ENCODE results near the gene B4GALNT3. TPM values are rescaled to one million over a fixed set of nuclear protein-coding genes. Genes with fewer than 3 reads are reported as not detected.

B4GALNT3 gene
- total RNA-seq, 4 donors from 2014 or later = under 0.01 to 0.80 (median 0.36) TPM

DNA sequence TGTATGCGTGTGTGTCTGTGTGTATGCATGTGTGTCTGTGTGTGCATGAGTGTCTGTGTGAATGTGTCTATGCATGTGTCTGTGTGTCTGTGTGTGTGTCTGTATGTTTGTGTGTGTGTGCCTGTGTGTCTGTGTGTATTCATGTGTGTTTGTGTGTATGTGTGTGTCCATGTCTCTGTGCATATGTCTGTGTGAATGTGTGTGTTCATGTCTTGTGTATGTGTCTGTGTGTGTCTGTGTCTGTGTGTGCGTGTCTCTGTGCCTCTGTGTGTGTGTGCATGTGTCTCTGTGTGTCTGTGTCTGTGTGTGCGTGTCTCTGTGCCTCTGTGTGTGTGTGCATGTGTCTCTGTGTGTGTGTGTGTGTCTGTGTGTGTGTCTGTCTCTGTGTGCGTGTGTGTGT lies 121.1 kb downstream of the B4GALNT3 start:
- H3K36me3 ChIP-seq = no peaks in the 10 kb centered on the region
- H3K4me3 ChIP-seq = no peak overlapping the region
- peaks cover 19 to 26% (median 23%) of the 10 kb centered on the region in 4 donors for H3K4me1 ChIP-seq
- H3K27me3 ChIP-seq = no peaks in the 10 kb centered on the region
- no peak for DNase-seq (ENCODE audit: extremely low spot score)
- intact Hi-C loops (cut with DNase I) = no loop called here
- H3K9me3 ChIP-seq = no peaks in the 10 kb centered on the region
- TF ChIP-seq POLR2AphosphoS5 (IDR thresholded peaks at IDR 0.05) = no peak
- TF ChIP-seq EP300 (IDR thresholded peaks at IDR 0.05) = no peak
- no peak for TF ChIP-seq POLR2A (IDR thresholded peaks at IDR 0.05; ENCODE audit: low read depth)
- TF ChIP-seq, protein P1, sequence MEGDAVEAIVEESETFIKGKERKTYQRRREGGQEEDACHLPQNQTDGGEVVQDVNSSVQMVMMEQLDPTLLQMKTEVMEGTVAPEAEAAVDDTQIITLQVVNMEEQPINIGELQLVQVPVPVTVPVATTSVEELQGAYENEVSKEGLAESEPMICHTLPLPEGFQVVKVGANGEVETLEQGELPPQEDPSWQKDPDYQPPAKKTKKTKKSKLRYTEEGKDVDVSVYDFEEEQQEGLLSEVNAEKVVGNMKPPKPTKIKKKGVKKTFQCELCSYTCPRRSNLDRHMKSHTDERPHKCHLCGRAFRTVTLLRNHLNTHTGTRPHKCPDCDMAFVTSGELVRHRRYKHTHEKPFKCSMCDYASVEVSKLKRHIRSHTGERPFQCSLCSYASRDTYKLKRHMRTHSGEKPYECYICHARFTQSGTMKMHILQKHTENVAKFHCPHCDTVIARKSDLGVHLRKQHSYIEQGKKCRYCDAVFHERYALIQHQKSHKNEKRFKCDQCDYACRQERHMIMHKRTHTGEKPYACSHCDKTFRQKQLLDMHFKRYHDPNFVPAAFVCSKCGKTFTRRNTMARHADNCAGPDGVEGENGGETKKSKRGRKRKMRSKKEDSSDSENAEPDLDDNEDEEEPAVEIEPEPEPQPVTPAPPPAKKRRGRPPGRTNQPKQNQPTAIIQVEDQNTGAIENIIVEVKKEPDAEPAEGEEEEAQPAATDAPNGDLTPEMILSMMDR (IDR thresholded peaks at IDR 0.05) = no peak
- 95% methylated on average over 4 of the region's 4 CpGs for WGBS
- no peak overlapping the region for H3K27ac ChIP-seq (replicated peaks in 1 of 4)

DNA sequence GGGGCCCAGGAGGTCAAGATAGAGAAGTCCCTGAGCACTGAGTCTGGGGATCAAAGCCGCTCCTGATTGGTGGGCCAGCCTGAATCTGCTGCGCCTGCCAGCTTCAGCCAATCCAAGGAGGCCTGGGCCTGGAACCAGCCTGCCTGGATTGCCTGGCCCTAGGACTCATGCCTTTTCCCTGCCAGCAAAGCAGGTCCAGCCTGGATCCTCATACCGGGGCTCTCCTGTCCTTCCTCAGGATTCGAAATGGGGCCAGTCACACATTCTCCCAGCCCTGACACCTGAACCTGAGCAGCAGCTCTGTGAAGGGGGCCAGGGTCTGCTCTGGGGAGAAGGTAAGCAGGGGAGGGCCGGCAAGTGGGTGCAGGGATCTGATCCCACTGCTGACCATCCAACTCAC lies 121.6 kb downstream of the B4GALNT3 start:
- TF ChIP-seq POLR2A (IDR thresholded peaks at IDR 0.05; ENCODE audit: low read depth) (no peak), EP300 (IDR thresholded peaks at IDR 0.05) (no peak), POLR2AphosphoS5 (IDR thresholded peaks at IDR 0.05) (no peak)
- TF ChIP-seq, protein P1 (IDR thresholded peaks at IDR 0.05) = no peak
- H3K27me3 ChIP-seq = no peaks in the 10 kb centered on the region
- H3K27ac ChIP-seq (replicated peaks in 1 of 4) = no peak overlapping the region
- H3K9me3 ChIP-seq = no peaks in the 10 kb centered on the region
- WGBS = 100% methylated on average over 2 of the region's 5 CpGs
- no peak for DNase-seq (ENCODE audit: extremely low spot score)
- no peaks in the 10 kb centered on the region for H3K36me3 ChIP-seq
- no peak overlapping the region for H3K4me3 ChIP-seq
- peaks cover 14 to 21% (median 18%) of the 10 kb centered on the region in 4 donors for H3K4me1 ChIP-seq
- intact Hi-C loops (cut with DNase I) = no loop called here

DNA sequence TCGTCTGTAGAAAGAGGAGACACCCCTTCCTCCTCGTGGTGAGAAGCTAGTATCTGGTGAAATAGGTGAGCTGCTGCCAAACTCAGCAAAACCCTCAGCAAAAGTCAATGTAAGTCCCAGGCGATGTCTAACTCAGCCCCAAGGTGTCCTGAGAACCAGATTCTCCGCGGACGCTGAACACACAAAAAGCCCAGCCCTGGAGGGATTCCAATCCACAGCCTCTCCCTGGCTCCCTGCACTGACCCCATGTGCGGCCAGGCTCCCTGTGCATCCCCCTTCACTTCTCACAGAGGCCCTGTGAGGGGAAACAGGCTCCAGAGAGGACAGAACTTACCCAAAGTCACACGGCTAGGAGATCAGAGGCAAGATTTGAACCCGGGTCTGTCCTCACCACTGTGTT lies 122.0 kb downstream of the B4GALNT3 start:
- no peaks in the 10 kb centered on the region for H3K27me3 ChIP-seq
- no peaks in the 10 kb centered on the region for H3K36me3 ChIP-seq
- H3K4me1 ChIP-seq = peaks cover 10 to 17% (median 14%) of the 10 kb centered on the region in 4 donors
- DNase-seq (ENCODE audit: extremely low spot score) = no peak
- no peak overlapping the region for H3K27ac ChIP-seq (replicated peaks in 1 of 4)
- 94% methylated on average over 6 of the region's 9 CpGs for WGBS
- no peaks in the 10 kb centered on the region for H3K9me3 ChIP-seq
- TF ChIP-seq POLR2A (IDR thresholded peaks at IDR 0.05; ENCODE audit: low read depth) (no peak), EP300 (IDR thresholded peaks at IDR 0.05) (no peak), POLR2AphosphoS5 (IDR thresholded peaks at IDR 0.05) (no peak)
- TF ChIP-seq, protein P1 (IDR thresholded peaks at IDR 0.05) = no peak
- intact Hi-C loops (cut with DNase I) = no loop called here
- H3K4me3 ChIP-seq = no peak overlapping the region

DNA sequence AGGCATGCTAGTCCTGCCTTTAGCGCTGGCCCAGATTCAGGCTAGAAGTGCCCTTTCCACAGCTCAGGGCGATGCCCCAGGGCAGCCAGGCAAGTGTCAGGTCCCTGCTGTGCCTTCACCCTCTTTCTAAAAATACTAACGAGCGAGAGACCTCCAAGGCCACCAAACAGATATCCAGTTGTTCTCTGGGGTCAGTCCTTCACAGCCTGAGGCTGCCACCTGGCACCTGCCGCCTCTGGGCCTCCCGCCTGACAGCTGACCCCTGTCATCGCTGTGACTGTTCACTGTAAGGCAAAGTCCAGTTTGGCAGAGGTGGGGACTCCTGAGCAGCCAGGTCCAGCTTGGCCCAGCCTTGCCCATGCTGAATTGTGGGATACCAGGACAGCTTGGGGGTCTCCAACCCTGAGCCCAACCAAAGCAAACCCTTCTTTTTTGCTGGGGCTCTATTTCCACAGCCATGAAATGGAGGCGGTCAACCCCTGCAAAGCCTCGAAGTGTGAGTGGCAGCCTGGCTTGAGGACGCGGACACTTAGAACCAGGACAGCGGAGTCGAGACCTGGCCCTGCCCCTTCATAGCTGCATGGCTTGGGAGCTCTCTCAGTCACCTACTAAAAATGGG lies 123.6 kb downstream of the B4GALNT3 start:
- Histone ChIP-seq H3K4me1 (peaks cover 9 to 12% (median 10%) of the 10 kb centered on the region in 4 donors), H3K27me3 (no peaks in the 10 kb centered on the region), H3K27ac (replicated peaks in 1 of 4) (no peak overlapping the region), H3K36me3 (no peaks in the 10 kb centered on the region), H3K4me3 (no peak overlapping the region), H3K9me3 (no peaks in the 10 kb centered on the region)
- intact Hi-C loops (cut with DNase I) = no loop called here
- 82% methylated on average over 13 of the region's 13 CpGs for WGBS
- no peak for DNase-seq (ENCODE audit: extremely low spot score)
- TF ChIP-seq, protein P1 (IDR thresholded peaks at IDR 0.05) = no peak
- TF ChIP-seq EP300 (IDR thresholded peaks at IDR 0.05) = no peak
- no peak for TF ChIP-seq POLR2A (IDR thresholded peaks at IDR 0.05; ENCODE audit: low read depth)
- TF ChIP-seq POLR2AphosphoS5 (IDR thresholded peaks at IDR 0.05) = no peak
